ENCODE results near the gene ZNF573. TPM values are rescaled to one million over a fixed set of nuclear protein-coding genes. Genes with fewer than 3 reads are reported as not detected.
"Not testable (repeated sequence)": the region's sequence is repeated elsewhere in the genome, so short reads cannot be mapped to it uniquely, and the experiment has no call there.

The ZNF573 gene
- total RNA-seq (2014; rRNA removed; shearing (Covaris generic)) = 4.1 and 4.4 TPM in 2 replicates
- polyA plus RNA-seq (2014; cell fraction: nucleus; rRNA removed) = 5.3 and 5.6 TPM in 2 replicates

DNA sequence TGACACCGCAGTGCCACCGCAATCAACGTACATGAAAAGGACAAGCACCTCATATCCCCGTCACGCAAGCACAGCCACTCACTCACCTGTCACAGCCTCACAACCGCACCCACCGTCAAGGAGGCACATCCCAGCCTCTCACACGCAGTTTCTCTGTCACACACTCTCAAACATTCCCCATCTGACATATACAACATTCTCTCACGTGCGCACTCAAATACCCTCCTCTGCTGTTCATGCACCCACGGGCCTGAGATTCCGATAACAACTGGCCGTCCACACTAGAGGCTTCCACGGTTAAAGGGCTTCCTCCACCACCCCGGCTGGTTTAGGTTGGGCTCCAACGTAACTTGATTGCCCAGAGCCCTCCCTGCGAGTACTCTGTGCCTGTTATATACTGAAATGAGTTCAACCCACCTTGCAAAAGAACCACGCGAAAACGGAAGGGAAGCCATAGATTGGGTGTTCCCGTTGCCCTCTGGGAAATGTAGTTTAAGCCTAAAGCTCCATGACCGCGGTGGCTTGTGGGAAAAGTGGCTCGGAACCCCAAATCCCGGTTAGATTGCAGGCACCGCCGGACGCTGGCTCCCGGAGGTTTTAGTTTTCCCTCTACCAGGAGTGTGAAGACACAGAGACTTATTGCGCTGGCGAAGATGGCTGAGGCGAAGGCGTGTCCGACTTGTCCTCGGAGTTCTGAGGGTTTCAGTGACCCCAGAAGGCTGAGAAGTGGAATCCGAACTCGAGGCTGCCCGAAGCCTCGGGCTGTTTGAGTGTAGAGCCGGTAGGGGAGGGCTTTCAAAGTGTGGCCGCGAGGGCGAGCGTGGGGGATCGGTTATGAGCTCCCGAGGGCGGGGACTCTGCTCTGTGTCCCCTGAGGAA lies at the start of gene ZNF573:
ZNF573 (minus strand) TSS at position 460 of the 879 bp plus-strand sequence. CDS start 5,857 bp downstream, outside the sequence.
- peak; percentile 76 for DNase-seq (ENCODE audit: extremely low read depth, low read depth)

DNA sequence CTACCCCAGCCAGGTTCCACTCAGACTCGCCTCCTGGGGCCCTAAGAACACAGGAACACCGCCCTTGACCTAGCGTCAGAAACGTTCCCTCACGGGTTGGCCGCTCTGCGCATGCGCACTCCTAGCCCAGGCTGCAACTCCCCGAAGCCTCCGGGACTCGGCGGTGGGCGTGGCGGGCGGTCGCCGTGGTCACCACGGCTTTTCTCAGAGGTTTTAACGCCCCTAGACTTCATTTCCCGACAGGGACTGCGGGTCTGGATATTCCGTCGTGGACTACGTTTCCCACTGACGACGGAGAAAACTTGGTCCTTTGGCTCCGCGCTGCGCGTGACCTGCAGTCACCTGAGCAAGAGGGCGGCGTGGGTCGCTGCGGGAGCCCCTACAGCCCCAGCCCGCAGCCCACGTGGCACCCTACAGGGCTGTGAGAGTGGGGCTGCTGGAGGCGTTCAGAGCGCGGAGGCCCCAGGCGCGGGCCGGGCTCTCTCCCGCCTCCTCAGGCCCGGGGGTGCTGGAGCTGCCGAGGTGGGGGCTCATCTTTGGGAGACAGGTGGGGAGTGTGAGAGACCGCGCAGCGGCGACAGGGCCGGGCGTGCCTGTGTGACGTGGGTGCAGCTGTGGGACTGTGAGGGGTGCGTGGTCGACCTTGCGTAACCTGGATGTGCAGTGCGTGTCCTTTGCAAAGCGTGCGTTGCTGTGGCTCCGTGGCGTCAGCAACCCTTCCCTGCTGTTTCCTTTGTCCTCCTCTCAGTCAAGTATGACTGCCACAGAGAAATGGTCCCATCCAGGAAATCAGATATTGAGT lies 38.0 kb upstream of the ZNF573 start:
- no peak for DNase-seq (ENCODE audit: extremely low read depth, low read depth)

- DNase-seq (ENCODE audit: extremely low read depth, low read depth) = not testable (repeated sequence)
Observed at GRCh38 chr19:37815611-37816010, 36.2 kb upstream of the ZNF573 start.

DNA sequence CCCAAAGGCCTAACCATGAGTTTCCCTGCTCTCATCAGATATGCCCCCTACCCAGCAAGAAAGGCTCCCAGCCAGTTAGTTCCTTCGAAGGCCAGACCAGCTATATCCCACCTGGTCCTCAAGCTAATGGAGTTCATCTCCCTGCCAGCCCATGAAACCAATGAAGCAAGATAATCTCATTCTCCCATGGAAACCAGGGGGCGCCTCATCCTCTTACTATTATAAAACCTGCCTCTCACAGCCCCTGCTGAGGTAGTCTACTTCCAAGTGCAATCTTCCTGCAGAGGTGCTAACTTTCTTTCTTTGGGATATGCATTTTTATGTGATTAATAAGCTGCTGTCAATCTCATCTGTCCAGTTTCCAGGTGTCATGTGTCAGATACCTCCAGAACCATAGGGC lies 34.0 kb upstream of the ZNF573 start:
- DNase-seq (ENCODE audit: extremely low read depth, low read depth) = no peak

DNA sequence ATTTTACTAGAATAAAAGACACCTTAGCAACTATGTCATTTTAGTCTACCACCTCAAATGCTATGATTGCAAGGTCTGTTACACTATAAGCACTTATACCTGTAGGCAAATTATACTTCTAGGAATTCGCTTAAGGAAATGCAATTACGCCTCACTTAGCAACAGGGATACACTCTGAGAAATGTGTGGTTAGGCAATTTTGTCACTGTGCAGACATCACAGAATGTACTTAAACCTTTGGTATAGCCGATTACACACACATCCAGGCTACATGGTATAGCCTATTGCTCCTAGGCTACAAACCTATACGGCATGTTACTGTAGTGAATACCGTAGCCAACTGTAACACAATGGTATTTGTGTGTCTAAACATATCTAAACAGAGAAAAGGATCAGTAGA lies 30.0 kb upstream of the ZNF573 start:
- no peak for DNase-seq (ENCODE audit: extremely low read depth, low read depth)

GRCh38 chr19:37803249-37803840 lies 24.0 kb upstream of the ZNF573 start:
- no peak for DNase-seq (ENCODE audit: extremely low read depth, low read depth)

GRCh38 chr19:37790244-37790925 lies 11.0 kb upstream of the ZNF573 start:
- DNase-seq (ENCODE audit: extremely low read depth, low read depth) = no peak

DNA sequence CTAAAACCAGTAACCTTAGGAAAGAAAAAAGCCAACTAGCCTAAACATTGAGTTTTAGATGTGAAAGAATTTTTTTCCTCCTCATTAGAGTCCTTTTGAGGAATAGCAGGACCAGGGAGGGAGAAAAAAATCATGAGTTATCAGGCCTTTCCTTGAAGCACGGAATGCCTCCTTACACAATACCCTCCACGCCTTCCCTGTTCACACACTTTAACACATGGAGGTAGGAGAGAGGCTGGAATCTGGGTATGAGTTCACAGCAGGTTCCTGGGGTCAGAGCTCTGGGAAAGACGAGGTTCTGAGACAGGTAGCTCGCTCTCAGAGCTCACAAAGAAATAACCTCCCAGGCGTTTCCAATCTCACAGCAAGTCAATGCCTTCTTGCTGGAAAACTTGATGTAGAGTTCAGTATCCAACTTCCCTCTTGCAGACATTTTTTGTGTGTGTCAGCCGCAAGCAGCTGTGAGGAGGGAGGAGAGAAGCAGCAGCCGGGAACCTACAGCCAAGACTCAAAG lies 716 bp downstream of the ZNF573 start:
- no peak for DNase-seq (ENCODE audit: extremely low read depth, low read depth)

DNA sequence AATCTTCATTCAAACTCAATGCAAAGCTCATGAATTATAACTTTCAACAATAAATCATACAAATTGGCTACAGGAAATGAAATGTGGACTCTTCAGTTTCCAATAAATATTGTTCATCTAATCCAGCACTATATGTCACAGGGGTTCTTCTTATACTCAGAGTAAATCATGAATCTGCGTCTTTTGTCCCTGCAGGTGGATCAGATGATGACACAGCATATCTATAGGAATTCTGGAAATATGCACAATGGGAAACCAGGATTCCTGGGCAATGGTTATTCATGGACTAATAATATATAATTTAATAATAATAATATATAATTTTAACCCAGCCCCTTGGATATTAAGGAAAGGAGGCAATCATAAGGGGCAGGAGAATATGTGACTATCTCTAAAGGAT lies 8.4 kb downstream of the ZNF573 start:
- DNase-seq (ENCODE audit: extremely low read depth, low read depth) = no peak

DNA sequence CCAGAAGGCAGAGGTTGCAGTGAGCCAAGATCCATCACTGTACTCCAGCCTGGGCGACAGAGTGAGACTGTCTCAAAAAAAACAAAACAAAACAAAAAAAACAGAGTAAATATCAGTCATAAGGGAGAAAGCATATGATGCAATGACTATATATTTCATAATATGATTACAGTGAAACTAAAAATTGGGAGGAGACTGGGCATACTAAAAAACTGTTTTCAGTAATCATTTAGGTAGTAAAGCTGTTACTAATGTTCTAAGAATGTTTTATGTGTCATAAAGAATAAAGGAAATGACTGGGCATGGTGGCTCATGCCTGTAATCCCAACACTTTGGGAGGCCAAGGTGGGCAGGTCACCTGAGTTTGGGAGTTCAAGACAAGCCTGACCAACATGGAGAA lies 15.9 kb downstream of the ZNF573 start:
- no peak for DNase-seq (ENCODE audit: extremely low read depth, low read depth)

- not testable (repeated sequence) for DNase-seq (ENCODE audit: extremely low read depth, low read depth)
Observed at GRCh38 chr19:37757683-37758082, 21.7 kb downstream of the ZNF573 start.

- no peak for DNase-seq (ENCODE audit: extremely low read depth, low read depth)
Observed at GRCh38 chr19:37738371-37738770, 41.0 kb downstream of the ZNF573 start.

GRCh38 chr19:37725181-37725580 lies 54.2 kb downstream of the ZNF573 start:
- DNase-seq (ENCODE audit: extremely low read depth, low read depth) = no peak

DNA sequence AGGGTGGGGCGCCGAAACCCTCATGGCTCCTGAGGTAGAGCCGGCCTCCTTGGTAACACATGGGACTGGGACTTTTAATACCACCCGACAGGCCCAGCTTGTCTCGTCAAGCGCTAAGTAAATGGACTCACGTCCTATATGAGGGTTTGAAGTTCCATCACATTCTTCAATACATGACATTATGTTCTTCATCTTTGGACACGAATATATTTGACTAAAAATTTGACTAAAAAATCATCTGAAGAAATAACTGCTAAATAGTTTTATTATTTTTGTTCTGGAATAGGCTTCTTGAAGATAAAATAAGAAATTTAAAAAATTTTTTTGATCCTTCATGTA lies 59.5 kb downstream of the ZNF573 start:
- DNase-seq (ENCODE audit: extremely low read depth, low read depth) = no peak

DNA sequence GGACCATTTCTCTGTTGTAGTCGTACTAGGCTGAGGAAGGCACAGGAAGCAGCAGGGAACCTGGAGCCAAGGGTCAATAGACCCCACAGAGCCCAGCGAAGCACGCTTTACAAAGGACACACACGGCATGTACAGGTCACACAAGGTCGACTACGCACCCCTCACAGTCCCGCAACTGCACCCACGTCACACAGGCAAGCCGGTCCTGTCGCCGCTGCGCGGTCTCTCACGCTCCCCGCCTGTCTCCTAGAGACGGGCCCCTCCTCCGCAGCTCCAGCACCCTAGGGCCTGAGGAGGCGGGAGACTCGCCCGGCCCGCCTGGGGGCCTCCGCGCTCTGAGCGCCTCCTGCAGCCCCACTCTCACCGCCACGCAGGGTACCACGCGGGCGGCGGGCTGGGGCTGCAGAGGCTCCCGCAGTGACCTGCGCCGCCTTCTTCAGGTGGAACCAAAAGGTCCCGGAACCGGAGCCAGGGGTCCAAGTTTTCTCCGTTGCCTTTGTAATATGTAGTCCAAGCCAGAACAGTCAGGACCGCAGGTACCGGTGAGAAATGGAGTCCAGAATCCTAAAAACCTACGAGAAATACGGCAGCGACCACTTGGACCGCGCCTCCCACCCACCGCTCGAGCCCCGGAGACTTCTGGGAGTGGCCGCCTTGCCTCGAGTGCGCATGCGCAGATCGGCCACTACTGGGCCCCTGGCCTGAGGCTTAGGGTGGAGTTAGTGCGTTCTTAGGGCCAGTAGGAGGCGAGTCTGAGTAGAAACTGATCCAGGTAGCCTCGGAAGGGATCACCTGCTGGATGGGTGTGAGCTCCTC lies 60.1 kb downstream of the ZNF573 start, which contains the start of gene ZNF607:
ZNF607 (minus strand) TSS at position 651 of the 816 bp plus-strand sequence. CDS start 8,143 bp downstream, outside the sequence.
- DNase-seq (ENCODE audit: extremely low read depth, low read depth) = peak; percentile 78

- no peak for DNase-seq (ENCODE audit: extremely low read depth, low read depth)
Observed at GRCh38 chr19:37718304-37718703, 61.1 kb downstream of the ZNF573 start.

DNA sequence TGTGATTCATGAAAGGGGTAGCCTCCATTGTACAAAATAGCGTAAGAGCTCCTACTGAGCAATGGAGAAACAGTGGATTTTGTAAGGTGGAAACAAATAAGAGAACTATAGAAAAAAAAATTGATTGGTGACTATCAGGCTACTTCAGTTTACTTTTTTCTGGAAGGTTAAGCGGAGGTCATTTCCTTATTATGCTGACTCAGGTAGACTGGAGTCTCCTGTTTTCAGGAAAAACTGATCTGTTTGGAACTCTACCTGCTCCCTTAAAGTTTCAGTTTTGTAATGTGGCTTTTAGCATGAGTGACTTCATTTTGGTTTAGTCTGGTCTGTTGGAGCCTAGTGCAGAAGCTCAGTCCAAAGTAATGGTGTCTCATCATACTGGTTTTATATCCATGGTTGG lies 63.2 kb downstream of the ZNF573 start:
- DNase-seq (ENCODE audit: extremely low read depth, low read depth) = no peak

GRCh38 chr19:37706052-37706605 lies 73.3 kb downstream of the ZNF573 start:
- DNase-seq (ENCODE audit: extremely low read depth, low read depth) = no peak

- DNase-seq (ENCODE audit: extremely low read depth, low read depth) = no peak
Observed at GRCh38 chr19:37699057-37699456, 80.3 kb downstream of the ZNF573 start.
